HG02938 (cell line): Measurements from ENCODE around the gene SEPTIN5.

Source experiments
- ATAC-seq: cut with Tn5 transposase; IDR thresholded peaks from one replicate; pipeline ENCODE4 v1.9.1; 2021; ENCODE audit warnings: mild to moderate bottlenecking, moderate library complexity; ENCODE audit not compliant: unreplicated experiment

Gene SEPTIN5

DNA sequence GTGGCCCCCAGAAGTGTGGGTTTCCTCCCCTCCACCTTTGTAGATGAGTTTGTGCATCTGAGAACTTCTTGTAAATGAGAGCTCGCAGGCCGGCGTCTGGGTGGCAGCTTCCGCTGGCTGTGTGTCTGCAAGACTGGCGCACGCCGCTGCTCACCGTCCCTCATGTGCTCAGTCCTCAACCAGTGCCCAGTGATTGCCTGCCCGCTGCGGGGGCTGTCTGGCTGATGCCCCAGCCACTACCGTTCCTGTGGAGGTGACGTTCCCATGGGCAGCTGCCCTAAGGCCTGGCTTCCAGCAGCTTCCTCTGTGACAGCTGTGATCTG is 55.1 kb downstream of the SEPTIN5 start:
- ATAC-seq, result no peak

DNA sequence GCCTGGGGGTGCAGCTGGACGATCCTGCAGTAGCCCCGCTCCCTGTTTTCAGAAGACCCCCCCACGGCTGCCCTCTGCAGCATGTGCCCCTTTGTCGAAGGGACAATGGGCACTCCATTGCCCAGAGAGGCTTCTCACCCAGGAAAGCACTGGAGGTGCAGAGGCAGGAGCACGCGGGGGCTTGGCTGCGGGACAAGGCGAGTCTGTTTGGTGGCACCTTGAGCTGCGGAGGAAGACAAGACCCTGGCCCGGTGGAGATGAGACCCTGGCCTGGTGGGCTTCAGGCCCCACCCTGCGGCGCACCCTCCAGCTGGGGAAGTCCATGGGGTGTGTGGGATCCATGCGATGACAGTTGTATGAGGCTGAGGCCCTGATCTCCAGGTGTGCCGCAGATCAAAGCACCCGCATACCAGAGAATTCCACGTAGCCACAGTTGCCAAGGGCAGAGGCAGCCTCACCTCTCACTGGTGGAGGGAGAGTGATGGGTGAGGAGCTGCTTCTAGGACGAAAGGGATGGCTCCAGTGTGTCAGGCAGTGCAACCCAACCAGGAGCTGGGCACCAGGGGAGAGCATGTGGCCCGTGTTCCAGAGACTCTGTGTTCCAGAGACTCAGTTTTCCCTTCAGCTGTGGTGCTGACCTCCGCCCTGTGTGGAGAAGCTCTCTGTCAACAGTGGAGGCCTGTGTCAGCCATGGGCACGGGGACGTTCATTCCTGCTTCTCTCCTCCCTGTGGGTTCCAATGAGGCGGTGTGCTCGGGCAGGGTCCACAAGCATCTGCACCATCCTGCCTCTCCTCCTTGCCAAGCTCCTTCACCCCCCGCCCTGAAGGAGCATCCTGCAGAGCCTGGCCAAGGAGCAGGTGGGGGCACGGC is 56.3 kb downstream of the SEPTIN5 start:
- ATAC-seq, result no peak

DNA sequence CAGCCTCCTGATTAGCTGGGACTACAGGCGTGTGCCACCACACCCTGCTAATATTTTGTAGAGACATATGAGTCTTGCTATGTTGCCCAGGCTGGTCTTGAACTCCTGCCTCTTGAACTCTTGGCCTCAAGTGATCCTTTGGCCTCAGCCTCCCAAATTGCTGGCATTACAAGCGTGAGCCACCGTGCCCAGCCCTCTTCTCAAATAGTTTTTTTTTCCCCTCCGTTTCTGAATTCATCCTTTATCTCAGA is 58.0 kb downstream of the SEPTIN5 start:
- ATAC-seq, result no peak
